Neural cell (in vitro differentiated cells): ENCODE measurements around the gene SLC23A1. TPM values are rescaled to one million over a fixed set of nuclear protein-coding genes. Genes with fewer than 3 reads are reported as not detected.

Experiments
- H2AFZ ChIP-seq: fragments of 200-600, 300-800 bp; sonication (generic), shearing (Covaris generic); 2 replicates; pipeline ENCODE4 v1.6.0; 2014; ENCODE audit warnings: low read depth, mild to moderate bottlenecking, antibody characterized with exemption, low read length, moderate library complexity
- H3F3A ChIP-seq: fragments of 200-600 bp; shearing (Covaris generic); 2 replicates; pipeline ENCODE4 v1.6.1; 2016; ENCODE audit warnings: mild to moderate bottlenecking, moderate library complexity, mixed read lengths, antibody characterized with exemption, low read length; ENCODE audit not compliant: insufficient read depth, poor library complexity, severe bottlenecking
- H3K27ac ChIP-seq: fragments of 200-600, 300-800 bp; sonication (generic), shearing (Covaris generic); 2 replicates; pipeline ENCODE4 v1.5.1; 2014; ENCODE audit warnings: mild to moderate bottlenecking, low read length, moderate library complexity
- H3K27me3 ChIP-seq: fragments of 300-800, 200-600 bp; sonication (generic), shearing (Covaris generic); 2 replicates; pipeline ENCODE4 v1.6.0; 2014; ENCODE audit warnings: mild to moderate bottlenecking, low read depth, low read length, moderate library complexity; ENCODE audit not compliant: insufficient read depth
- H3K36me3 ChIP-seq: fragments of 300-800, 200-600 bp; sonication (generic), shearing (Covaris generic); 2 replicates; pipeline ENCODE4 v1.5.1; 2014; ENCODE audit warnings: mild to moderate bottlenecking, antibody characterized with exemption, low read length, moderate library complexity; ENCODE audit not compliant: insufficient read depth
- H3K4me2 ChIP-seq: fragments of 300-800, 200-600 bp; sonication (generic), shearing (Covaris generic); 2 replicates; pipeline ENCODE4 v1.6.0; 2014; ENCODE audit warnings: mild to moderate bottlenecking, low read length
- H3K4me3 ChIP-seq: fragments of 300-800, 200-600 bp; sonication (generic), shearing (Covaris generic); 2 replicates; pipeline ENCODE4 v1.5.1; 2014; ENCODE audit warnings: mild to moderate bottlenecking, low read length, moderate library complexity
- H3K79me2 ChIP-seq: fragments of 200-600 bp; shearing (Covaris generic); replicated peaks from 2 replicates; pipeline ENCODE4 v1.6.0; 2014; ENCODE audit warnings: mild to moderate bottlenecking, low read length, moderate library complexity; ENCODE audit not compliant: insufficient read depth
- H3K9ac ChIP-seq: fragments of 300-800, 200-600 bp; sonication (generic), shearing (Covaris generic); 2 replicates; pipeline ENCODE4 v1.6.1; 2016; ENCODE audit warnings: mild to moderate bottlenecking, low read length, mixed read lengths
- H3K9me2 ChIP-seq: fragments of 200-600 bp; shearing (Covaris generic); 2 replicates; pipeline ENCODE4 v1.6.1; 2016; ENCODE audit warnings: mild to moderate bottlenecking, low read length, mixed read lengths; ENCODE audit not compliant: insufficient read depth
- H3K9me3 ChIP-seq: fragments of 200-600, 300-800 bp; sonication (generic), shearing (Covaris generic); 2 replicates; pipeline ENCODE4 v1.6.1; 2016; ENCODE audit warnings: mild to moderate bottlenecking, mixed run types, low read length, moderate library complexity, mixed read lengths
- H4K20me1 ChIP-seq: fragments of 200-600 bp; shearing (Covaris generic); 2 replicates; pipeline ENCODE4 v1.6.1; 2016; ENCODE audit warnings: mild to moderate bottlenecking, mixed run types; ENCODE audit not compliant: insufficient read depth
- EP300 ChIP-seq: fragments of 450-650 bp; conservative IDR thresholded peaks from 2 replicates; pipeline ENCODE4 v1.6.1; 2014; ENCODE audit warnings: antibody characterized with exemption, mild to moderate bottlenecking, moderate library complexity; ENCODE audit not compliant: poor library complexity, severe bottlenecking
- EZH2 ChIP-seq: fragments of 200-600, 300-800 bp; shearing (Covaris generic), sonication (generic); IDR thresholded peaks from 2 replicates; pipeline ENCODE4 v1.6.1; 2014; ENCODE audit warnings: antibody characterized with exemption, low read length, borderline replicate concordance, mild to moderate bottlenecking; ENCODE audit not compliant: insufficient read depth, poor library complexity, severe bottlenecking
- MXI1 ChIP-seq: fragments of 450-650 bp; conservative IDR thresholded peaks from 2 replicates; pipeline ENCODE4 v1.6.1; 2014; ENCODE audit warnings: antibody characterized with exemption, mild to moderate bottlenecking; ENCODE audit not compliant: poor library complexity, severe bottlenecking
- POLR2AphosphoS5 ChIP-seq: IDR thresholded peaks from 2 replicates; pipeline ENCODE4 v1.6.1; 2012
- RAD21 ChIP-seq: fragments of 450-650 bp; conservative IDR thresholded peaks from 2 replicates; pipeline ENCODE4 v1.6.1; 2014; ENCODE audit warnings: antibody characterized with exemption, mild to moderate bottlenecking, moderate library complexity
- SMC3 ChIP-seq: fragments of 450-650 bp; conservative IDR thresholded peaks from 2 replicates; pipeline ENCODE4 v1.6.1; 2014; ENCODE audit warnings: antibody characterized with exemption, mild to moderate bottlenecking, moderate library complexity; ENCODE audit not compliant: poor library complexity
- TAF1 ChIP-seq: IDR thresholded peaks from 2 replicates; pipeline ENCODE4 v1.6.1; 2012; ENCODE audit warnings: low read depth
- polyA plus RNA-seq: library from polyadenylated mRNA; depleted of rRNA; stranded (reverse); fragments of >200 nt; gene quantifications from 2 replicates; pipeline ENCODE4 v1.2.3, GENCODE V29; 2014
- TF ChIP-seq, protein P1 (sequence below): IDR thresholded peaks from 2 replicates; pipeline ENCODE4 v1.6.1; 2012; ENCODE audit warnings: borderline replicate concordance
- TF ChIP-seq, protein P2 (sequence below): fragments of 450-650 bp; IDR thresholded peaks from 2 replicates; pipeline ENCODE4 v1.5.1; 2014; ENCODE audit warnings: antibody characterized with exemption, mild to moderate bottlenecking, moderate library complexity; ENCODE audit not compliant: poor library complexity, severe bottlenecking

SLC23A1 gene
- polyA plus RNA-seq, 1 donor from 2014 or later = not detected

DNA sequence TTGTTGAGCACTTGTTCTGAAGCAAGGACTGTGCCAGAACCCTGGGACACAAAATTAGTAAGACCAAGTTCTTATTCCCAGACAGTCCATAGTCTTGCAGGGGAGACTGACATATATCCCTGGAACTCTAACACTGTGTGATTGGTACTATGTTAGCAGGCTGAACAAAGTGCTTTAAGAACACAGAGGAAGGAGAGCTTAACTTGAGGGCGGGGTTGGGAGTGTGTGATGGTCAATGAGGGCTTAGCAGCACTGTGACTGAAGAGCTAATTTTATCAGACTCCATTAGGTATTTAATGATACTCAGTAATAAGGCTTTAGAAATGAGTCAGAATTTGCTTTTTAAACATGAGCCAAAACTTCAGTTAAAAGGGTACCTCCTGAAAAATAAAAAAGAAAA is 35.7 kb upstream of the SLC23A1 start:
- H3K9ac ChIP-seq = no peak overlapping the region
- H3K9me2 ChIP-seq = no peaks in the 10 kb centered on the region
- H3K27me3 ChIP-seq = no peaks in the 10 kb centered on the region
- no peak overlapping the region for H3K27ac ChIP-seq
- peaks cover 4% of the 10 kb centered on the region for H3K36me3 ChIP-seq
- no peaks in the 10 kb centered on the region for H3K79me2 ChIP-seq
- no peak overlapping the region for H3K4me2 ChIP-seq
- no peak overlapping the region for H2AFZ ChIP-seq
- H4K20me1 ChIP-seq = no peaks in the 10 kb centered on the region
- H3K4me3 ChIP-seq = no peak overlapping the region
- TF ChIP-seq, protein P1, sequence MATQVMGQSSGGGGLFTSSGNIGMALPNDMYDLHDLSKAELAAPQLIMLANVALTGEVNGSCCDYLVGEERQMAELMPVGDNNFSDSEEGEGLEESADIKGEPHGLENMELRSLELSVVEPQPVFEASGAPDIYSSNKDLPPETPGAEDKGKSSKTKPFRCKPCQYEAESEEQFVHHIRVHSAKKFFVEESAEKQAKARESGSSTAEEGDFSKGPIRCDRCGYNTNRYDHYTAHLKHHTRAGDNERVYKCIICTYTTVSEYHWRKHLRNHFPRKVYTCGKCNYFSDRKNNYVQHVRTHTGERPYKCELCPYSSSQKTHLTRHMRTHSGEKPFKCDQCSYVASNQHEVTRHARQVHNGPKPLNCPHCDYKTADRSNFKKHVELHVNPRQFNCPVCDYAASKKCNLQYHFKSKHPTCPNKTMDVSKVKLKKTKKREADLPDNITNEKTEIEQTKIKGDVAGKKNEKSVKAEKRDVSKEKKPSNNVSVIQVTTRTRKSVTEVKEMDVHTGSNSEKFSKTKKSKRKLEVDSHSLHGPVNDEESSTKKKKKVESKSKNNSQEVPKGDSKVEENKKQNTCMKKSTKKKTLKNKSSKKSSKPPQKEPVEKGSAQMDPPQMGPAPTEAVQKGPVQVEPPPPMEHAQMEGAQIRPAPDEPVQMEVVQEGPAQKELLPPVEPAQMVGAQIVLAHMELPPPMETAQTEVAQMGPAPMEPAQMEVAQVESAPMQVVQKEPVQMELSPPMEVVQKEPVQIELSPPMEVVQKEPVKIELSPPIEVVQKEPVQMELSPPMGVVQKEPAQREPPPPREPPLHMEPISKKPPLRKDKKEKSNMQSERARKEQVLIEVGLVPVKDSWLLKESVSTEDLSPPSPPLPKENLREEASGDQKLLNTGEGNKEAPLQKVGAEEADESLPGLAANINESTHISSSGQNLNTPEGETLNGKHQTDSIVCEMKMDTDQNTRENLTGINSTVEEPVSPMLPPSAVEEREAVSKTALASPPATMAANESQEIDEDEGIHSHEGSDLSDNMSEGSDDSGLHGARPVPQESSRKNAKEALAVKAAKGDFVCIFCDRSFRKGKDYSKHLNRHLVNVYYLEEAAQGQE = no peak
- TF ChIP-seq EZH2 (no peak), EP300 (no peak), SMC3 (no peak)
- H3K9me3 ChIP-seq = no peaks in the 10 kb centered on the region
- no peaks in the 10 kb centered on the region for H3F3A ChIP-seq

DNA sequence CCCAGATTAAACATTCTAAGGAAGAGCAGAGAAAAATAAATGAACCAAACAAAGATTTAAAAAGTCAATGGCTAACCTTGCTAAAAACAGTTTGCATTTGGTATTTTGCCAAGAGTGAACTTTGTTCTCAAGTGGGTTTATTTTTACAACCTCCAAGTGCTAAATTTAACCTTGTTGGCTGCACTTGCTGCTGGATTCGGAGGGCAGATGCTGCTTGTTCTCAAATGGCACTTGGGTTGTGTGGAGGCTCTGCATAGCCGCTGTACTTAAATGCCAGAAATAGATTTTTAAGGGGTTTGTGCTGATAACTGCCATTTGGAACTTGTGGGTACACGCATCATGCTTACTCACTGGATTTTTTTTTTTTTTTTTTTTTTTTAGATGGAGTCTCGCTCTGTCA is 34.1 kb upstream of the SLC23A1 start:
- Histone ChIP-seq H3K27me3 (no peaks in the 10 kb centered on the region), H3K4me3 (no peak overlapping the region), H3K4me2 (no peak overlapping the region), H4K20me1 (no peaks in the 10 kb centered on the region), H3K27ac (no peak overlapping the region), H2AFZ (no peak overlapping the region), H3K9me2 (no peaks in the 10 kb centered on the region), H3K79me2 (no peaks in the 10 kb centered on the region), H3F3A (no peaks in the 10 kb centered on the region), H3K9ac (no peak overlapping the region), H3K9me3 (no peaks in the 10 kb centered on the region), H3K36me3 (peaks cover 4% of the 10 kb centered on the region)
- TF ChIP-seq EZH2 (no peak), RAD21 (no peak), POLR2AphosphoS5 (no peak), EP300 (no peak), MXI1 (no peak), TAF1 (no peak), SMC3 (no peak)
- TF ChIP-seq, protein P2, sequence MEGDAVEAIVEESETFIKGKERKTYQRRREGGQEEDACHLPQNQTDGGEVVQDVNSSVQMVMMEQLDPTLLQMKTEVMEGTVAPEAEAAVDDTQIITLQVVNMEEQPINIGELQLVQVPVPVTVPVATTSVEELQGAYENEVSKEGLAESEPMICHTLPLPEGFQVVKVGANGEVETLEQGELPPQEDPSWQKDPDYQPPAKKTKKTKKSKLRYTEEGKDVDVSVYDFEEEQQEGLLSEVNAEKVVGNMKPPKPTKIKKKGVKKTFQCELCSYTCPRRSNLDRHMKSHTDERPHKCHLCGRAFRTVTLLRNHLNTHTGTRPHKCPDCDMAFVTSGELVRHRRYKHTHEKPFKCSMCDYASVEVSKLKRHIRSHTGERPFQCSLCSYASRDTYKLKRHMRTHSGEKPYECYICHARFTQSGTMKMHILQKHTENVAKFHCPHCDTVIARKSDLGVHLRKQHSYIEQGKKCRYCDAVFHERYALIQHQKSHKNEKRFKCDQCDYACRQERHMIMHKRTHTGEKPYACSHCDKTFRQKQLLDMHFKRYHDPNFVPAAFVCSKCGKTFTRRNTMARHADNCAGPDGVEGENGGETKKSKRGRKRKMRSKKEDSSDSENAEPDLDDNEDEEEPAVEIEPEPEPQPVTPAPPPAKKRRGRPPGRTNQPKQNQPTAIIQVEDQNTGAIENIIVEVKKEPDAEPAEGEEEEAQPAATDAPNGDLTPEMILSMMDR = no peak
- TF ChIP-seq, protein P1 = no peak
